Activated CD8-positive, alpha-beta T cell treated with anti-CD3 and anti-CD28 coated beads for 36 hours (primary cell): ENCODE measurements around the gene NDUFS6. TPM values are rescaled to one million over a fixed set of nuclear protein-coding genes. Genes with fewer than 3 reads are reported as not detected.

ENCODE experiments used
- ATAC-seq: fragments of 200-7000 bp; cut with Tn5 transposase; one replicate; pipeline ENCODE4 v1.10.0; 2021; ENCODE audit warnings: mild to moderate bottlenecking, moderate library complexity
- CTCF ChIA-PET: fragments of 350-600 bp; sonication (Branson Sonifier 250); formaldehyde crosslinking; loops from one replicate; lab custom pipeline; 2021; ENCODE audit warnings: antibody characterized with exemption; lab: Charles Lee
- POLR2A ChIA-PET: fragments of 350-600 bp; sonication (Branson Sonifier 250); formaldehyde crosslinking; loops from one replicate; lab custom pipeline; 2021; ENCODE audit warnings: antibody characterized with exemption; lab: Charles Lee
- DNase-seq: peaks from one replicate; pipeline ENCODE4 v3.0.0-alpha.2; 2020
- H3K27ac Mint-ChIP-seq: one replicate; pipeline ENCODE4 v1.8.0; 2021; ENCODE audit warnings: mild to moderate bottlenecking, mixed read lengths
- H3K27me3 Mint-ChIP-seq: one replicate; pipeline ENCODE4 v1.8.0; 2021; ENCODE audit warnings: mixed read lengths
- H3K36me3 Mint-ChIP-seq: one replicate; pipeline ENCODE4 v1.8.0; 2021; ENCODE audit warnings: low read depth, mixed read lengths
- H3K4me1 Mint-ChIP-seq: one replicate; pipeline ENCODE4 v1.8.0; 2021; ENCODE audit warnings: low read depth, mixed read lengths
- H3K4me3 Mint-ChIP-seq: one replicate; pipeline ENCODE4 v1.8.0; 2021; ENCODE audit warnings: mild to moderate bottlenecking, moderate library complexity, mixed read lengths
- H3K9me3 Mint-ChIP-seq: one replicate; pipeline ENCODE4 v1.8.0; 2021; ENCODE audit warnings: mixed read lengths
- intact Hi-C: fragments of 100-400 bp; cut with micrococcal nuclease; formaldehyde crosslinking; loops from one replicate; pipeline ENCODE4 v1.10.0; 2022
- total RNA-seq, 2 experiments: library from RNA; stranded (reverse); gene quantifications; one replicate each; pipeline ENCODE4 v1.2.3, GENCODE V29; 2021
- TF ChIP-seq, protein P1 (sequence below): fragments of 200-600 bp; IDR thresholded peaks from one replicate; pipeline ENCODE4 v1.8.0; 2022; ENCODE audit warnings: antibody characterized with exemption, mild to moderate bottlenecking

The NDUFS6 gene
- total RNA-seq, 2 experiments from 2014 or later, result 32.2 to 39.1 TPM

DNA sequence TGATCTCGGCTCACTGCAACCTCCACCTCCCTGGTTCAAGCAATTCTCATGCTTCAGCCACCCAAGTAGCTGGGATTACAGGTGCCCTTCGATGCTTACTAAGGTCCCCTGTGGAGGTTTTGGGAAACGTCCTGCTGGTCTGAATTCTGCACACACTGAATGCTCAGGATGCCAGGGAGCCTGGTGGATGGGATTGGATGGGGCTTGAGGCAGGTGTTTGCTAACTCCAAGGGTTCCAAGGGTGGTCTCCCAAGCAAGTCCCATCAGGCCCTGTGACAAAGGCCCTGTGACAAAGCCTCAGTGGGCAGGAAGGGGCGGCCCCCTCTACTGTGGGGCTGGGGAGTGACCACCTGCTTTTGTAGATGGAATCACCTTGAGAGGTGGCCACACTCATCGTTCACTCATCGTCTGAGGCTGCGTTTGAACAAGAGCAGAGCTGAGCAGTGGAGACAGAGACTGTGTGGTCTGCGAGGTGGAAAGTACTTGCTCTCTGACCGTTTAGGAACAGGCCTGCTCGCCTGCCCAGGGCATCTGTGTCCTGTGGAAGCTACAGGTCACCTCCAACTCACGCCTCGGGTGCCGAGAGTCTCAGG is 41.7 kb upstream of the NDUFS6 start:
- TF ChIP-seq, protein P1, sequence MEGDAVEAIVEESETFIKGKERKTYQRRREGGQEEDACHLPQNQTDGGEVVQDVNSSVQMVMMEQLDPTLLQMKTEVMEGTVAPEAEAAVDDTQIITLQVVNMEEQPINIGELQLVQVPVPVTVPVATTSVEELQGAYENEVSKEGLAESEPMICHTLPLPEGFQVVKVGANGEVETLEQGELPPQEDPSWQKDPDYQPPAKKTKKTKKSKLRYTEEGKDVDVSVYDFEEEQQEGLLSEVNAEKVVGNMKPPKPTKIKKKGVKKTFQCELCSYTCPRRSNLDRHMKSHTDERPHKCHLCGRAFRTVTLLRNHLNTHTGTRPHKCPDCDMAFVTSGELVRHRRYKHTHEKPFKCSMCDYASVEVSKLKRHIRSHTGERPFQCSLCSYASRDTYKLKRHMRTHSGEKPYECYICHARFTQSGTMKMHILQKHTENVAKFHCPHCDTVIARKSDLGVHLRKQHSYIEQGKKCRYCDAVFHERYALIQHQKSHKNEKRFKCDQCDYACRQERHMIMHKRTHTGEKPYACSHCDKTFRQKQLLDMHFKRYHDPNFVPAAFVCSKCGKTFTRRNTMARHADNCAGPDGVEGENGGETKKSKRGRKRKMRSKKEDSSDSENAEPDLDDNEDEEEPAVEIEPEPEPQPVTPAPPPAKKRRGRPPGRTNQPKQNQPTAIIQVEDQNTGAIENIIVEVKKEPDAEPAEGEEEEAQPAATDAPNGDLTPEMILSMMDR, result no peak
- H3K27me3 Mint-ChIP-seq, result peaks cover 6% of the 10 kb centered on the region
- no peaks in the 10 kb centered on the region for H3K36me3 Mint-ChIP-seq
- no peaks in the 10 kb centered on the region for H3K4me1 Mint-ChIP-seq
- DNase-seq (no peak), ATAC-seq (no peak)
- no peak overlapping the region for H3K27ac Mint-ChIP-seq
- POLR2A ChIA-PET, result no interaction called here
- intact Hi-C loops, result no loop called here
- peaks cover 7% of the 10 kb centered on the region for H3K9me3 Mint-ChIP-seq
- no peak overlapping the region for H3K4me3 Mint-ChIP-seq
- CTCF ChIA-PET, result interaction anchor here (1.7 kb wide), 1 partner anchor 11 kb away, joined by 4 read pairs; no protein-coding TSS in a partner anchor

DNA sequence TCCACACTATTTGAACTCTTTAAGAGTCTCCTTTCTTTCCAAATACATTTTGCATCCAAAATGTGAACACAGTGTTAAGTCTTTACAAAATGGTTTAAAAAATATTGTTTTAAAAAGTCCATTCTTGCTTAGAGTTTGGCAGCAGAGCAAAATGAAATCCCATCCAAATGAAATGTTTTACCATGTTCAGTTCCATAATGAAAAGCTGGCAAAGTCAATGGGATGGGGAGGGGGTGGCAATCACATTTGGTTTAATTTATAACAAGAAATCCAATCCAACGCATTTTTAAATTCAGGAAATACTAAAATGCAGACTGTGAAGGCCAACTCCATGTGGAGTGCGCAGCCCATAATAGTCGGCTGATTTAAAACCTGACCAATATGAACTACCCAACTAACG is 41.0 kb upstream of the NDUFS6 start:
- no peaks in the 10 kb centered on the region for H3K4me1 Mint-ChIP-seq
- ATAC-seq, result no peak
- peaks cover 7% of the 10 kb centered on the region for H3K9me3 Mint-ChIP-seq
- H3K36me3 Mint-ChIP-seq, result no peaks in the 10 kb centered on the region
- H3K27ac Mint-ChIP-seq, result no peak overlapping the region
- H3K27me3 Mint-ChIP-seq, result peaks cover 11% of the 10 kb centered on the region
- intact Hi-C loops, result loop anchor here (10.0 kb wide), 1 partner anchor 255 kb away; no protein-coding TSS in a partner anchor
- no peak for DNase-seq
- TF ChIP-seq, protein P1, result no peak
- H3K4me3 Mint-ChIP-seq, result no peak overlapping the region
- ChIA-PET CTCF (no interaction called here), POLR2A (no interaction called here)

DNA sequence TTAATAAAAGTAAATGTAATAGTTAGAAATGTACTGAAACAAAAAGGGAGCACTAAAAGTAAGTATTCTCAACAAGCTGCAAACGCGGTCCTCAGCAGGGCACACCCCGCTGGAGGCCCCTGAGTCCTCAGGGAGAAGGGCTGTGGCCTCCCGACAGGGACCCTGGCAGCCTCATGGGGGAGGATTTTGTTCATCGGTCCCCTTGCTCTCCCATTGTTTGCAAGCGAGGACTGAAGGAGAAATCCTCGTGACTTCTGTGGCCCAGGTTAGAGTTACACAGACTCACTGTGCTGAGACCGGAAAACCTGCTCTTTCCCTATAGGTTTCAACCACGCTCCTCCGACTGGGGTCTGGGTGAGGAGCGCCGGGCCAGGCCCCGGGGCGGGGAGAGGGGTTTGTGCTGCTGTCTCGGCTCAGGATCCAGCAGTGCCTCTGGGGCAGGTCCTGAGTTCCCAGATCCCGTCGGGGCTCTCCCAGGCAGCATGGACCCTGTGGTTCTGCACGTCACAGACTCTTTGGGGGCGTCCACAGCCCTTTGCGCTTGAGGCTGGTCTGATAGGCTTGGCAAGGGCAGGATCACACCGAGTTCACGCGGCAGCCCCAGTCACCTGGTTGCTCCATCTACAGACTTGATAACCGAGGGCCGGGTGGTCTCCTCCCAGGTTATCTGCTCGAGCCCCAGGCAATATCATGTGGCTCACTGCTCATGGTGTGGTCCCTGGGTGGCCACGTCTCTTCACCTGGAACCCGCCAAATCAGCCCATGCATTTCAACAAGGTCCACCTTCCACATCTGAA is 40.4 kb upstream of the NDUFS6 start:
- ChIA-PET CTCF (no interaction called here), POLR2A (no interaction called here)
- Mint-ChIP-seq H3K4me1 (no peaks in the 10 kb centered on the region), H3K27me3 (peaks cover 11% of the 10 kb centered on the region), H3K9me3 (peaks cover 7% of the 10 kb centered on the region), H3K36me3 (no peaks in the 10 kb centered on the region), H3K27ac (no peak overlapping the region), H3K4me3 (no peak overlapping the region)
- intact Hi-C loops, result loop anchor here (10.0 kb wide), 1 partner anchor 254 kb away; no protein-coding TSS in a partner anchor
- no peak for DNase-seq
- TF ChIP-seq, protein P1, result no peak
- ATAC-seq, result no peak

DNA sequence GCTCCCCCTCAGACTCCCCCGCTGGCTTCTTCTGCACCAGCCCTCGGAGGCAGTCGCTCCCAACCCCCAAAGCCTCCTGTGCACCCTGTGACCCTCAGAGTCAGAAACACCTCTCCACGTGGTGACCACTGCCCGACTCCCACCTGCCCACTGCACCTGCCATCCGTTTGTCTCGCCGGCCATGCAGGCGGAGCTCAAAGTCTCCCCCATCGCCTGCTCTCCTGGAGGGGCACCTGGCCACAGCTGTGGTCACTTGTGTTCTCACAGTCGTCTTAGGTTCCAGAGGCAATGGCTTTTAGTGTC is 39.8 kb upstream of the NDUFS6 start:
- POLR2A ChIA-PET, result no interaction called here
- H3K9me3 Mint-ChIP-seq, result peaks cover 7% of the 10 kb centered on the region
- H3K27ac Mint-ChIP-seq, result no peak overlapping the region
- H3K27me3 Mint-ChIP-seq, result peaks cover 11% of the 10 kb centered on the region
- DNase-seq, result no peak
- H3K36me3 Mint-ChIP-seq, result no peaks in the 10 kb centered on the region
- CTCF ChIA-PET, result no interaction called here
- no peak for ATAC-seq
- no peaks in the 10 kb centered on the region for H3K4me1 Mint-ChIP-seq
- no peak overlapping the region for H3K4me3 Mint-ChIP-seq
- TF ChIP-seq, protein P1, result no peak
- intact Hi-C loops, result loop anchor here (10.0 kb wide), 1 partner anchor 253 kb away; no protein-coding TSS in a partner anchor
